CD4-positive, alpha-beta T cell (primary cell): ENCODE measurements around the gene ZNF549. TPM values are rescaled to one million over a fixed set of nuclear protein-coding genes. Genes with fewer than 3 reads are reported as not detected.
"Not testable (repeated sequence)": the region's sequence is repeated elsewhere in the genome, so short reads cannot be mapped to it uniquely, and the experiment has no call there.

Source experiments
- ATAC-seq: fragments of 200-7000 bp; cut with Tn5 transposase; one replicate; pipeline ENCODE4 v1.10.0; 2022; ENCODE audit warnings: mild to moderate bottlenecking; ENCODE audit not compliant: poor library complexity
- CTCF ChIA-PET: fragments of 350-600 bp; sonication (Branson Sonifier 250); formaldehyde crosslinking; loops from one replicate; lab custom pipeline; 2021; ENCODE audit warnings: antibody characterized with exemption, inconsistent platforms; lab: Charles Lee
- POLR2A ChIA-PET: fragments of 350-600 bp; sonication (Branson Sonifier 250); formaldehyde crosslinking; loops from one replicate; lab custom pipeline; 2021; ENCODE audit warnings: antibody characterized with exemption, inconsistent platforms; lab: Charles Lee
- DNase-seq, 14 experiments: peaks; one replicate each; pipeline ENCODE4 v3.0.0-alpha.2; 2013 to 2020; ENCODE audit warnings: mixed read lengths in 2 of 14
- H3K27ac ChIP-seq, 2 donors: one replicate each; pipeline versions ENCODE4 v1.5.1 to v1.7.0; 2013; ENCODE audit warnings: low read length in 2 of 2, low read depth in 1 of 2, mild to moderate bottlenecking in 1 of 2
- H3K27me3 ChIP-seq, 2 experiments: 1 replicate in 1 of 2; 2 replicates in 1 of 2; pipeline versions ENCODE4 v1.6.1 to v1.7.0; 2013; ENCODE audit warnings: low read length in 2 of 2, control low read depth in 1 of 2, mild to moderate bottlenecking in 1 of 2, moderate library complexity in 1 of 2; ENCODE audit not compliant: insufficient read depth in 2 of 2, control insufficient read depth in 1 of 2
- H3K36me3 ChIP-seq: one replicate; pipeline ENCODE4 v1.6.1; 2013; ENCODE audit warnings: low read length, control low read depth; ENCODE audit not compliant: insufficient read depth
- H3K4me1 ChIP-seq: one replicate; pipeline ENCODE4 v1.6.1; 2013; ENCODE audit warnings: low read length, control low read depth; ENCODE audit not compliant: insufficient read depth
- H3K4me3 ChIP-seq: one replicate; pipeline ENCODE4 v1.5.1; 2013; ENCODE audit warnings: mild to moderate bottlenecking, low read length, moderate library complexity
- H3K9me3 ChIP-seq, 2 experiments: 1 replicate in 1 of 2; 2 replicates in 1 of 2; pipeline versions ENCODE4 v1.6.1 to v1.7.0; 2013; ENCODE audit warnings: low read length in 2 of 2, mild to moderate bottlenecking in 2 of 2, control low read depth in 1 of 2, moderate library complexity in 1 of 2; ENCODE audit not compliant: control insufficient read depth in 1 of 2, insufficient read depth in 1 of 2
- H3K27ac Mint-ChIP-seq: one replicate; pipeline ENCODE4 v1.8.0; 2020; ENCODE audit warnings: mixed read lengths
- H3K27me3 Mint-ChIP-seq: one replicate; pipeline ENCODE4 v1.8.0; 2021; ENCODE audit warnings: mixed read lengths
- H3K36me3 Mint-ChIP-seq: one replicate; pipeline ENCODE4 v1.8.0; 2021; ENCODE audit warnings: low read depth, mixed read lengths
- H3K4me1 Mint-ChIP-seq: one replicate; pipeline ENCODE4 v1.8.0; 2021; ENCODE audit warnings: low read depth, mixed read lengths
- H3K4me3 Mint-ChIP-seq: one replicate; pipeline ENCODE4 v1.8.0; 2020; ENCODE audit warnings: mild to moderate bottlenecking, mixed read lengths
- H3K9me3 Mint-ChIP-seq: one replicate; pipeline ENCODE4 v1.8.0; 2020; ENCODE audit warnings: mixed read lengths
- intact Hi-C, 2 experiments: fragments of 100-400 bp; cut with DNase I in 1 of 2; cut with micrococcal nuclease in 1 of 2; formaldehyde crosslinking; loops; one replicate each; pipeline versions ENCODE4 v1.15.1 to v1.9.0; 2023 to 2025; cut with DNase I, micrococcal nuclease
- total RNA-seq, 174 experiments: library from RNA in 2 of 174; stranded (reverse) in 2 of 174; gene quantifications; one replicate each; pipeline ENCODE4 v1.2.3 and lab custom pipeline; 2021 to 2026
- TF ChIP-seq, protein P1 (sequence below): fragments of 200-600 bp; IDR thresholded peaks from one replicate; pipeline ENCODE4 v1.8.0; 2022; ENCODE audit warnings: antibody characterized with exemption, mild to moderate bottlenecking

Gene ZNF549
- total RNA-seq, 2 experiments from 2014 or later: 10.1 to 11.1 TPM

DNA sequence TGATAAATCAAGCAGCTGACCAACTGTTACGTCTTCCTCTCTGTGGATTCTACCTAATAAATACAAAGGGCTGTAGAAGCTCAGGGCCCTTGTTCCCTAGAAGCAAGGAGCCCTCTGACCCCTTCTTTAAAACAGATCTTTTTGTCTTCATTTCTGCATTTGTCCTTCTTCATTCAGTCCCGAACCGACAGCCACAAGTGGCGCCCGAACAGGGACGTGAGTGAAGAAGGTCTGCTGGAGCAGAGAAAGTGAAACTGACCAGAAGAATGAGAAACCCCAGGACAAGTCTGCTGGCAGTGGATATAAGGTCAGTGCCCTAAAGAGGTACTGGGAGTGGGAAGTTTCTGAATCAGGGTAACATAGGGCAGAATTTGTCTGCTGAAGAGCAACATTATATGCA lies 14.3 kb upstream of the ZNF549 start:
- no peak overlapping the region for H3K4me3 ChIP-seq
- intact Hi-C loops: no loop called here
- peaks cover 32 to 79% of the 10 kb centered on the region in 2 experiments for H3K9me3 ChIP-seq
- TF ChIP-seq, protein P1, sequence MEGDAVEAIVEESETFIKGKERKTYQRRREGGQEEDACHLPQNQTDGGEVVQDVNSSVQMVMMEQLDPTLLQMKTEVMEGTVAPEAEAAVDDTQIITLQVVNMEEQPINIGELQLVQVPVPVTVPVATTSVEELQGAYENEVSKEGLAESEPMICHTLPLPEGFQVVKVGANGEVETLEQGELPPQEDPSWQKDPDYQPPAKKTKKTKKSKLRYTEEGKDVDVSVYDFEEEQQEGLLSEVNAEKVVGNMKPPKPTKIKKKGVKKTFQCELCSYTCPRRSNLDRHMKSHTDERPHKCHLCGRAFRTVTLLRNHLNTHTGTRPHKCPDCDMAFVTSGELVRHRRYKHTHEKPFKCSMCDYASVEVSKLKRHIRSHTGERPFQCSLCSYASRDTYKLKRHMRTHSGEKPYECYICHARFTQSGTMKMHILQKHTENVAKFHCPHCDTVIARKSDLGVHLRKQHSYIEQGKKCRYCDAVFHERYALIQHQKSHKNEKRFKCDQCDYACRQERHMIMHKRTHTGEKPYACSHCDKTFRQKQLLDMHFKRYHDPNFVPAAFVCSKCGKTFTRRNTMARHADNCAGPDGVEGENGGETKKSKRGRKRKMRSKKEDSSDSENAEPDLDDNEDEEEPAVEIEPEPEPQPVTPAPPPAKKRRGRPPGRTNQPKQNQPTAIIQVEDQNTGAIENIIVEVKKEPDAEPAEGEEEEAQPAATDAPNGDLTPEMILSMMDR: no peak
- Mint-ChIP-seq H3K9me3 (peaks cover 43% of the 10 kb centered on the region), H3K4me3 (no peak overlapping the region), H3K4me1 (no peaks in the 10 kb centered on the region), H3K36me3 (peaks cover 90% of the 10 kb centered on the region), H3K27ac (no peak overlapping the region), H3K27me3 (no peaks in the 10 kb centered on the region)
- H3K36me3 ChIP-seq: no peaks in the 10 kb centered on the region
- H3K27me3 ChIP-seq: no peaks in the 10 kb centered on the region
- POLR2A ChIA-PET: no interaction called here
- CTCF ChIA-PET: no interaction called here
- H3K27ac ChIP-seq: no peak overlapping the region
- H3K4me1 ChIP-seq: no peaks in the 10 kb centered on the region
- ATAC-seq (no peak), DNase-seq (no peak)

DNA sequence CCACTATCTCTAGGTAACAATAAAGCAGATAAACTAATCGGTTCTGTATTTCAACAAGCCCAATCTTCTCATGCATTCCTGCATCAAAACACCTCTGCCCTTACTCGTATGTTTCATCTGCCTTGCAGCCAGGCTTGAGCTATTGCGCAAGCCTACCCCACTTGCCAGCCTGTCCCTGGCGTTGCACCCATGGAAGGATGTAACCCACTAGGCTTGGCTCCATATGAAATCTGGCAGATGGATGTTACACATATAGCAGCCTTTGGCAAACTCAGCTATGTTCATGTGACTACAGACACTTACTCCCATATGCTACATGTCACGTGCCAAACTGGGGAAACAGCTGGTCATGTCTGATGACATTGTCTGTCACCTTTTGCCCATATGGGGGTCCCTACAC lies 11.9 kb upstream of the ZNF549 start:
- Mint-ChIP-seq H3K4me3 (no peak overlapping the region), H3K27ac (no peak overlapping the region), H3K27me3 (no peaks in the 10 kb centered on the region), H3K4me1 (no peaks in the 10 kb centered on the region), H3K9me3 (peaks cover 40% of the 10 kb centered on the region), H3K36me3 (peaks cover 82% of the 10 kb centered on the region)
- ATAC-seq (no peak), DNase-seq (no peak)
- Histone ChIP-seq H3K27me3 (no peaks in the 10 kb centered on the region), H3K27ac (no peak overlapping the region), H3K4me3 (no peak overlapping the region), H3K9me3 (peaks cover 42 to 55% of the 10 kb centered on the region in 2 experiments), H3K4me1 (no peaks in the 10 kb centered on the region), H3K36me3 (no peaks in the 10 kb centered on the region)
- TF ChIP-seq, protein P1: no peak
- intact Hi-C loops: no loop called here
- POLR2A ChIA-PET: no interaction called here
- CTCF ChIA-PET: no interaction called here

DNA sequence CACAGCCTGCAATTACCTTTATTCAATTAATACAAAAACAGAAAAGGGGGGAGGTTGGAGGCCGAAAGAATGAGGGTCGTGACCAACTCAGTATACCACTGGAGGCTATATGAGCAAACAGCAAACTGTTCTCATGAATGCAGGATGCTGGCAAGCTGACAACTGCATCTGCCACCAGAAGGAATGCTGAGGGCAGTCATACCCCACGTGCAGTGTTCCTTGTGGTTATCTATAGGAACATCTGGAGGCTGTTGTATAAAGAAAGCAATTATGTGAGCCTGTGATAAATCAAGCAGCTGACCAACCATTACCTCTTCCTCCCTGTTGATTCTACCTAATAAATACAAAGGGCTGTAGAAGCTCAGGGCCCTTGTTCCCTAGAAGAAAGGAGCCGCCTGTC lies 9.1 kb upstream of the ZNF549 start:
- Mint-ChIP-seq H3K36me3 (peaks cover 70% of the 10 kb centered on the region), H3K9me3 (peaks cover 34% of the 10 kb centered on the region)
- ATAC-seq, H3K27ac ChIP-seq, POLR2A ChIA-PET, H3K4me1 ChIP-seq, H3K27me3 Mint-ChIP-seq, H3K4me1 Mint-ChIP-seq, CTCF ChIA-PET, intact Hi-C loops, H3K36me3 ChIP-seq, H3K4me3 Mint-ChIP-seq, H3K4me3 ChIP-seq, DNase-seq, H3K27me3 ChIP-seq, H3K27ac Mint-ChIP-seq: not testable (repeated sequence)
- peaks cover 33 to 38% of the 10 kb centered on the region in 2 experiments for H3K9me3 ChIP-seq

DNA sequence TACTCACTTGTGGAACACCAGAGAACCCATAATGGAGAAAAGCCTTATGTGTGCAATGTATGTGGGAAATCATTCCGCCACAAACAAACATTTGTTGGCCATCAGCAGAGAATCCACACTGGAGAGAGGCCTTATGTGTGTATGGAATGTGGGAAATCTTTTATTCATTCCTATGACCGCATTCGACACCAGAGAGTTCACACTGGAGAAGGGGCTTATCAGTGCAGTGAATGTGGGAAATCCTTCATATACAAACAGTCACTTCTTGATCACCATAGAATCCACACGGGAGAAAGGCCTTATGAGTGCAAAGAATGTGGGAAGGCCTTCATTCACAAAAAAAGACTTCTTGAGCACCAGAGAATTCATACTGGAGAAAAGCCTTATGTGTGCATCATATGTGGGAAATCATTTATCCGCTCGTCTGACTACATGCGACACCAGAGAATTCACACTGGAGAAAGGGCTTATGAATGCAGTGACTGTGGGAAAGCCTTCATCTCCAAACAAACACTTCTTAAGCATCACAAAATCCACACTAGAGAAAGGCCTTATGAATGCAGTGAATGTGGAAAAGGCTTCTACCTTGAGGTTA lies 10.9 kb downstream of the ZNF549 start:
- no peak overlapping the region for H3K27ac ChIP-seq
- H3K9me3 ChIP-seq: peaks cover 42 to 99% of the 10 kb centered on the region in 2 experiments
- Mint-ChIP-seq H3K36me3 (peaks cover 100% of the 10 kb centered on the region), H3K27ac (no peak overlapping the region), H3K4me1 (no peaks in the 10 kb centered on the region), H3K4me3 (no peak overlapping the region), H3K9me3 (peaks cover 36% of the 10 kb centered on the region), H3K27me3 (no peaks in the 10 kb centered on the region)
- POLR2A ChIA-PET: no interaction called here
- H3K27me3 ChIP-seq: no peaks in the 10 kb centered on the region
- no peaks in the 10 kb centered on the region for H3K4me1 ChIP-seq
- H3K4me3 ChIP-seq: no peak overlapping the region
- intact Hi-C loops: no loop called here
- TF ChIP-seq, protein P1: no peak
- CTCF ChIA-PET: no interaction called here
- no peak for DNase-seq
- no peak for ATAC-seq
- peaks cover 55% of the 10 kb centered on the region for H3K36me3 ChIP-seq
